ENCODE results near the gene DCDC1. TPM values are rescaled to one million over a fixed set of nuclear protein-coding genes. Genes with fewer than 3 reads are reported as not detected.

Gene DCDC1
- total and polyA plus RNA-seq, 2 donors from 2014 or later = 0.39 to 6.6 TPM

GRCh38 chr11:31417357-31417756 lies 47.8 kb upstream of the DCDC1 start:
- H3K27me3 ChIP-seq (ENCODE audit: control insufficient read depth, insufficient read depth, low read length) = no peaks in the 10 kb centered on the region
- intact Hi-C loops (cut with DNase I) = no loop called here
- H3K9ac ChIP-seq (ENCODE audit: low read length in 3 of 3) = no peak overlapping the region
- TF ChIP-seq CTCF (IDR thresholded peaks at IDR 0.05; ENCODE audit: borderline replicate concordance, extremely low read depth, insufficient read depth) = no peak
- H3K9me3 ChIP-seq (ENCODE audit: control insufficient read depth in 2 of 3, insufficient read depth in 1 of 3, low read length in 3 of 3) = no peaks in the 10 kb centered on the region
- no peak overlapping the region for H3K4me3 ChIP-seq (ENCODE audit: low read length in 3 of 3)
- no peak overlapping the region for H3K27ac ChIP-seq (ENCODE audit: low read depth in 2 of 2, low read length in 2 of 2)
- FAIRE-seq (no peak), DNase-seq (no peak)
- no peaks in the 10 kb centered on the region for H3K36me3 ChIP-seq (ENCODE audit: control insufficient read depth in 2 of 3, insufficient read depth in 3 of 3, low read length in 3 of 3)
- H3K4me1 ChIP-seq (ENCODE audit: control insufficient read depth in 2 of 3, insufficient read depth in 2 of 3, low read depth in 1 of 3, low read length in 3 of 3) = no peaks in the 10 kb centered on the region

GRCh38 chr11:31415435-31415834 lies 45.9 kb upstream of the DCDC1 start:
- DNase-seq (no peak), FAIRE-seq (no peak)

GRCh38 chr11:31414338-31414737 lies 44.8 kb upstream of the DCDC1 start:
- no peak for DNase-seq
- H3K4me3 ChIP-seq (ENCODE audit: low read length in 3 of 3) = no peak overlapping the region
- no peaks in the 10 kb centered on the region for H3K9me3 ChIP-seq (ENCODE audit: control insufficient read depth in 2 of 3, insufficient read depth in 1 of 3, low read length in 3 of 3)
- no peak overlapping the region for H3K9ac ChIP-seq (ENCODE audit: low read length in 3 of 3)
- no peak for FAIRE-seq
- no peak overlapping the region for H3K27ac ChIP-seq (ENCODE audit: low read depth in 2 of 2, low read length in 2 of 2)
- no peaks in the 10 kb centered on the region for H3K36me3 ChIP-seq (ENCODE audit: control insufficient read depth in 2 of 3, insufficient read depth in 3 of 3, low read length in 3 of 3)
- TF ChIP-seq CTCF (IDR thresholded peaks at IDR 0.05; ENCODE audit: borderline replicate concordance, extremely low read depth, insufficient read depth) = no peak
- H3K4me1 ChIP-seq (ENCODE audit: control insufficient read depth in 2 of 3, insufficient read depth in 2 of 3, low read depth in 1 of 3, low read length in 3 of 3) = no peaks in the 10 kb centered on the region
- H3K27me3 ChIP-seq (ENCODE audit: control insufficient read depth, insufficient read depth, low read length) = no peaks in the 10 kb centered on the region
- intact Hi-C loops (cut with DNase I) = no loop called here

More at GRCh38 chr11:31415435-31415834, 45.9 kb upstream of the DCDC1 start:
- Histone ChIP-seq H3K9me3 (ENCODE audit: control insufficient read depth in 2 of 3, insufficient read depth in 1 of 3, low read length in 3 of 3) (no peaks in the 10 kb centered on the region), H3K27ac (ENCODE audit: low read depth in 2 of 2, low read length in 2 of 2) (no peak overlapping the region), H3K27me3 (ENCODE audit: control insufficient read depth, insufficient read depth, low read length) (no peaks in the 10 kb centered on the region), H3K4me1 (ENCODE audit: control insufficient read depth in 2 of 3, insufficient read depth in 2 of 3, low read depth in 1 of 3, low read length in 3 of 3) (no peaks in the 10 kb centered on the region), H3K9ac (ENCODE audit: low read length in 3 of 3) (no peak overlapping the region), H3K36me3 (ENCODE audit: control insufficient read depth in 2 of 3, insufficient read depth in 3 of 3, low read length in 3 of 3) (no peaks in the 10 kb centered on the region), H3K4me3 (ENCODE audit: low read length in 3 of 3) (no peak overlapping the region)
- intact Hi-C loops (cut with DNase I) = no loop called here
- no peak for TF ChIP-seq CTCF (IDR thresholded peaks at IDR 0.05; ENCODE audit: borderline replicate concordance, extremely low read depth, insufficient read depth)

GRCh38 chr11:31412946-31413345 lies 43.4 kb upstream of the DCDC1 start:
- no peak for FAIRE-seq
- no peak for TF ChIP-seq CTCF (IDR thresholded peaks at IDR 0.05; ENCODE audit: borderline replicate concordance, extremely low read depth, insufficient read depth)
- no peak overlapping the region for H3K9ac ChIP-seq (ENCODE audit: low read length in 3 of 3)

More at GRCh38 chr11:31412946-31413345, 43.4 kb upstream of the DCDC1 start:
- no peak for DNase-seq
- Histone ChIP-seq H3K4me1 (ENCODE audit: control insufficient read depth in 2 of 3, insufficient read depth in 2 of 3, low read depth in 1 of 3, low read length in 3 of 3) (no peaks in the 10 kb centered on the region), H3K9me3 (ENCODE audit: control insufficient read depth in 2 of 3, insufficient read depth in 1 of 3, low read length in 3 of 3) (no peaks in the 10 kb centered on the region), H3K4me3 (ENCODE audit: low read length in 3 of 3) (no peak overlapping the region), H3K36me3 (ENCODE audit: control insufficient read depth in 2 of 3, insufficient read depth in 3 of 3, low read length in 3 of 3) (no peaks in the 10 kb centered on the region), H3K27me3 (ENCODE audit: control insufficient read depth, insufficient read depth, low read length) (no peaks in the 10 kb centered on the region), H3K27ac (ENCODE audit: low read depth in 2 of 2, low read length in 2 of 2) (no peak overlapping the region)
- intact Hi-C loops (cut with DNase I) = no loop called here

Data from kidney (tissue), 14 donors.